Lung (tissue), 12 donors: Measurements from ENCODE around the gene FAM135A. TPM values are rescaled to one million over a fixed set of nuclear protein-coding genes. Genes with fewer than 3 reads are reported as not detected.
A peak's percentile ranks its signal among the peaks of the same experiment; 100 is the strongest.
"Not testable (repeated sequence)": the region's sequence is repeated elsewhere in the genome, so short reads cannot be mapped to it uniquely, and the experiment has no call there.

Experiments
- ATAC-seq: fragments of 200-7000 bp; cut with Tn5 transposase; one replicate; pipeline ENCODE4 v1.9.1; 2020; ENCODE audit warnings: moderate number of reproducible peaks; ENCODE audit not compliant: insufficient read depth, low FRiP score
- DNase-seq, 3 donors: peaks; one replicate each; pipeline ENCODE4 v3.0.0-alpha.2; 2013 to 2017
- H3K27ac ChIP-seq, 2 donors: one replicate each; pipeline ENCODE4 v1.5.1; 2013; ENCODE audit warnings: mild to moderate bottlenecking in 2 of 2, moderate library complexity in 2 of 2, control low read depth in 1 of 2, inconsistent platforms in 1 of 2, low read depth in 1 of 2, low read length in 1 of 2
- H3K27me3 ChIP-seq, 3 donors: one replicate each; pipeline ENCODE4 v1.5.1; 2013; ENCODE audit warnings: low read length in 2 of 3; ENCODE audit not compliant: control insufficient read depth in 3 of 3, insufficient read depth in 3 of 3
- H3K36me3 ChIP-seq, 4 donors: one replicate each; pipeline ENCODE4 v1.5.1; 2013; ENCODE audit warnings: low read length in 4 of 4, mild to moderate bottlenecking in 1 of 4, moderate library complexity in 1 of 4; ENCODE audit not compliant: control insufficient read depth in 4 of 4, insufficient read depth in 4 of 4
- H3K4me1 ChIP-seq, 5 donors: one replicate each; pipeline ENCODE4 v1.5.1; 2013; ENCODE audit warnings: low read length in 5 of 5, mild to moderate bottlenecking in 2 of 5, moderate library complexity in 1 of 5; ENCODE audit not compliant: control insufficient read depth in 5 of 5, insufficient read depth in 5 of 5
- H3K4me3 ChIP-seq: one replicate; pipeline ENCODE4 v1.5.1; 2013; ENCODE audit warnings: mild to moderate bottlenecking, control low read depth, moderate library complexity
- H3K9ac ChIP-seq, 2 donors: one replicate each; pipeline ENCODE4 v1.5.1; 2013; ENCODE audit warnings: low read length in 2 of 2, control low read depth in 1 of 2; ENCODE audit not compliant: insufficient read depth in 1 of 2
- H3K9me3 ChIP-seq, 4 donors: one replicate each; pipeline ENCODE4 v1.5.1; 2013; ENCODE audit warnings: low read length in 3 of 4, mild to moderate bottlenecking in 1 of 4, moderate library complexity in 1 of 4; ENCODE audit not compliant: control insufficient read depth in 4 of 4, insufficient read depth in 3 of 4
- WGBS, 2 donors: extraction: QIAGEN DNeasy Blood & Tissue Kit; methylation state at CpG; one replicate each; pipeline ENCODE4 v1.1.7; 2013; 5-methylcytosine and 5-hydroxymethylcytosine counted together
- polyA plus RNA-seq, 2 donors: library from polyadenylated mRNA; stranded (reverse); fragments of 200-250 nt; gene quantifications; one replicate each; pipeline ENCODE4 v1.2.1, GENCODE V29; 2013
- total RNA-seq, 2 donors: library from RNA; depleted of rRNA in 1 of 2; stranded (reverse); fragments of >200 nt in 1 of 2; gene quantifications; one replicate each; pipeline ENCODE4 v1.2.1, GENCODE V29; 2014 to 2021
- TF ChIP-seq, protein P1 (sequence below): IDR thresholded peaks from 2 replicates; pipeline ENCODE4 v1.5.1; 2012; ENCODE audit warnings: mild to moderate bottlenecking; ENCODE audit errors: control extremely low read depth, extremely low read depth
- donor health status: control.
- donor health status: control.
- donor health status: Bipolar disorder and iron deficiency.
- donor health status: healthy.
- donor health status: DM: yes; HTN: yes; CAD: no.

FAM135A gene
- total and polyA plus RNA-seq, 4 donors, result 8.2 to 62.1 (median 19.5) TPM

GRCh38 chr6:70474751-70475150 lies 61.4 kb downstream of the FAM135A start:
- DNase-seq (no peak), ATAC-seq (no peak)
- peaks cover 4 to 19% (median 11%) of the 10 kb centered on the region in 4 donors for H3K36me3 ChIP-seq
- TF ChIP-seq, protein P1, sequence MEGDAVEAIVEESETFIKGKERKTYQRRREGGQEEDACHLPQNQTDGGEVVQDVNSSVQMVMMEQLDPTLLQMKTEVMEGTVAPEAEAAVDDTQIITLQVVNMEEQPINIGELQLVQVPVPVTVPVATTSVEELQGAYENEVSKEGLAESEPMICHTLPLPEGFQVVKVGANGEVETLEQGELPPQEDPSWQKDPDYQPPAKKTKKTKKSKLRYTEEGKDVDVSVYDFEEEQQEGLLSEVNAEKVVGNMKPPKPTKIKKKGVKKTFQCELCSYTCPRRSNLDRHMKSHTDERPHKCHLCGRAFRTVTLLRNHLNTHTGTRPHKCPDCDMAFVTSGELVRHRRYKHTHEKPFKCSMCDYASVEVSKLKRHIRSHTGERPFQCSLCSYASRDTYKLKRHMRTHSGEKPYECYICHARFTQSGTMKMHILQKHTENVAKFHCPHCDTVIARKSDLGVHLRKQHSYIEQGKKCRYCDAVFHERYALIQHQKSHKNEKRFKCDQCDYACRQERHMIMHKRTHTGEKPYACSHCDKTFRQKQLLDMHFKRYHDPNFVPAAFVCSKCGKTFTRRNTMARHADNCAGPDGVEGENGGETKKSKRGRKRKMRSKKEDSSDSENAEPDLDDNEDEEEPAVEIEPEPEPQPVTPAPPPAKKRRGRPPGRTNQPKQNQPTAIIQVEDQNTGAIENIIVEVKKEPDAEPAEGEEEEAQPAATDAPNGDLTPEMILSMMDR, result no peak
- no peak overlapping the region for H3K4me3 ChIP-seq
- no peak overlapping the region for H3K27ac ChIP-seq
- H3K9ac ChIP-seq, result no peak overlapping the region
- peaks cover 0 to 8% (median under 1%) of the 10 kb centered on the region in 5 donors for H3K4me1 ChIP-seq
- H3K27me3 ChIP-seq, result no peaks in the 10 kb centered on the region
- H3K9me3 ChIP-seq, result no peaks in the 10 kb centered on the region
- WGBS, 2 donors, result 97 to 99% methylated on average over 3 of the region's 3 CpGs

- WGBS, 2 donors, result 84 to 87% methylated on average over 4 of the region's 4 CpGs
- no peaks in the 10 kb centered on the region for H3K9me3 ChIP-seq
- peaks cover 0 to 10% (median 3%) of the 10 kb centered on the region in 5 donors for H3K4me1 ChIP-seq
- TF ChIP-seq, protein P1, result no peak
- ATAC-seq, result no peak
- no peaks in the 10 kb centered on the region for H3K27me3 ChIP-seq
- H3K4me3 ChIP-seq, result no peak overlapping the region
- peaks cover 4 to 24% (median 8%) of the 10 kb centered on the region in 4 donors for H3K36me3 ChIP-seq
- DNase-seq, result peak; percentile 38 to 91 (median 89)
- H3K9ac ChIP-seq, result no peak overlapping the region
- H3K27ac ChIP-seq, result no peak overlapping the region
Observed at GRCh38 chr6:70479236-70479635, 65.9 kb downstream of the FAM135A start.

GRCh38 chr6:70486638-70487037 lies 73.3 kb downstream of the FAM135A start:
- not testable (repeated sequence) for H3K9me3 ChIP-seq, DNase-seq, H3K27ac ChIP-seq, H3K9ac ChIP-seq, H3K27me3 ChIP-seq, H3K36me3 ChIP-seq, H3K4me1 ChIP-seq, H3K4me3 ChIP-seq, ATAC-seq
- WGBS, 2 donors, result 91 to 98% methylated on average over 9 of the region's 9 CpGs

GRCh38 chr6:70489364-70489763 lies 76.1 kb downstream of the FAM135A start:
- TF ChIP-seq, protein P1, result no peak
- WGBS, 2 donors, result 69 to 74% methylated on average over 3 of the region's 3 CpGs
- ATAC-seq, result no peak

More at GRCh38 chr6:70489364-70489763, 76.1 kb downstream of the FAM135A start:
- Histone ChIP-seq H3K9ac (no peak overlapping the region), H3K27ac (no peak overlapping the region), H3K9me3 (no peaks in the 10 kb centered on the region), H3K36me3 (peaks cover 0 to 3% (median 0%) of the 10 kb centered on the region in 4 donors), H3K27me3 (no peaks in the 10 kb centered on the region), H3K4me1 (no peaks in the 10 kb centered on the region), H3K4me3 (no peak overlapping the region)
- no peak for DNase-seq
